HepG2 (cell line): ENCODE data around the gene GNMT. TPM values are rescaled to one million over a fixed set of nuclear protein-coding genes. Genes with fewer than 3 reads are reported as not detected.

Source experiments
- ARNTL ChIP-seq: sonication (generic); formaldehyde crosslinking; IDR thresholded peaks from 2 replicates; pipeline ENCODE4 v1.4.0; 2020; ENCODE audit warnings: mild to moderate bottlenecking, missing genetic modification reagents
- CHD4 ChIP-seq: fragments of 200-600 bp; sonication (generic); IDR thresholded peaks from 2 replicates; pipeline ENCODE4 v1.7.0; 2017; ENCODE audit warnings: mild to moderate bottlenecking, low read length, borderline replicate concordance
- DPF2 ChIP-seq: sonication (generic); formaldehyde crosslinking; IDR thresholded peaks from 2 replicates; pipeline ENCODE4 v1.4.0; 2020; ENCODE audit warnings: mild to moderate bottlenecking, low read depth, missing genetic modification reagents, borderline replicate concordance
- ETV5 ChIP-seq: IDR thresholded peaks from 2 replicates; pipeline ENCODE4 v1.6.1; 2018; ENCODE audit warnings: missing biosample characterization, missing genetic modification reagents, inconsistent platforms, borderline replicate concordance
- HHEX ChIP-seq: IDR thresholded peaks from 2 replicates; pipeline ENCODE4 v1.6.1; 2016; ENCODE audit warnings: control low read depth
- JUN ChIP-seq: sonication (generic); formaldehyde crosslinking; IDR thresholded peaks from 2 replicates; pipeline ENCODE4 v1.4.0; 2020; ENCODE audit warnings: mild to moderate bottlenecking, missing genetic modification reagents
- LBX2 ChIP-seq: sonication (generic); formaldehyde crosslinking; IDR thresholded peaks from 2 replicates; pipeline ENCODE4 v1.5.0; 2020; ENCODE audit warnings: missing genetic modification reagents, mild to moderate bottlenecking, borderline replicate concordance
- MAFK ChIP-seq, 2 experiments: IDR thresholded peaks in 1 of 2; conservative IDR thresholded peaks in 1 of 2; 2 replicates each; pipeline ENCODE4 v1.6.1; 2011; ENCODE audit warnings: improper control_type of control experiment in 2 of 2, low read length in 2 of 2
- NPAS2 ChIP-seq: sonication (generic); formaldehyde crosslinking; IDR thresholded peaks from 2 replicates; pipeline ENCODE4 v1.8.0; 2022; ENCODE audit warnings: mild to moderate bottlenecking, missing genetic modification reagents, borderline replicate concordance
- PCBP2 ChIP-seq: fragments of 200-400 bp; formaldehyde crosslinking; optimal IDR thresholded peaks from 2 replicates; pipeline ENCODE3; 2018; ENCODE audit warnings: low read length, low read depth; ENCODE audit not compliant: poor library complexity, severe bottlenecking
- PLSCR1 ChIP-seq: sonication (generic); formaldehyde crosslinking; IDR thresholded peaks from 2 replicates; pipeline ENCODE4 v1.5.0; 2020; ENCODE audit warnings: missing genetic modification reagents, mild to moderate bottlenecking, borderline replicate concordance
- POGK ChIP-seq: sonication (generic); formaldehyde crosslinking; conservative IDR thresholded peaks from 2 replicates; pipeline ENCODE4 v1.8.0; 2022; ENCODE audit warnings: mild to moderate bottlenecking, moderate library complexity, missing genetic modification reagents
- PTBP1 ChIP-seq: fragments of 200-400 bp; formaldehyde crosslinking; IDR thresholded peaks from 2 replicates; pipeline ENCODE4 v1.6.1; 2018; ENCODE audit warnings: low read length, low read depth; ENCODE audit not compliant: poor library complexity, severe bottlenecking
- SETDB1 ChIP-seq: sonication (generic); formaldehyde crosslinking; IDR thresholded peaks from 2 replicates; pipeline ENCODE4 v1.5.1; 2020; ENCODE audit warnings: missing genetic modification reagents, mild to moderate bottlenecking, borderline replicate concordance
- SNRNP70 ChIP-seq: fragments of 200-400 bp; formaldehyde crosslinking; IDR thresholded peaks from 2 replicates; pipeline ENCODE4 v1.6.1; 2017; ENCODE audit warnings: mild to moderate bottlenecking, low read depth, low read length, moderate library complexity
- ZFP37 ChIP-seq: sonication (generic); formaldehyde crosslinking; IDR thresholded peaks from 2 replicates; pipeline ENCODE4 v1.4.0; 2020; ENCODE audit warnings: missing genetic modification reagents, borderline replicate concordance
- ZNF160 ChIP-seq: sonication (generic); formaldehyde crosslinking; IDR thresholded peaks from 2 replicates; pipeline ENCODE4 v1.8.0; 2022; ENCODE audit warnings: mild to moderate bottlenecking, inconsistent platforms, missing genetic modification reagents
- ZNF639 ChIP-seq: conservative IDR thresholded peaks from 2 replicates; pipeline ENCODE4 v1.6.1; 2018; ENCODE audit warnings: missing genetic modification reagents
- ZSCAN9 ChIP-seq: IDR thresholded peaks from 2 replicates; pipeline ENCODE4 v1.6.1; 2016; ENCODE audit warnings: borderline replicate concordance
- polyA plus RNA-seq, 8 experiments: library from polyadenylated mRNA; depleted of rRNA in 3 of 8; stranded (reverse) in 7 of 8; unstranded in 1 of 8; fragments of >200 nt; fragmentation: Illumina TruSeq in 4 of 8; extraction: Trizol in 4 of 8; gene quantifications; 2 replicates each; pipeline versions ENCODE4 v1.2.1 to v1.2.3, GENCODE V29; 2011 to 2016; ENCODE audit warnings: low read depth in 4 of 8, missing spikeins in 1 of 8, mixed read lengths in 1 of 8; ENCODE audit not compliant: insufficient read depth in 1 of 8
- total RNA-seq, 5 experiments: library from RNA; depleted of rRNA; stranded (reverse); fragments of >200 nt; fragmentation: Illumina TruSeq; extraction: Trizol; gene quantifications; 2 replicates each; pipeline ENCODE4 v1.2.3, GENCODE V29; 2016; ENCODE audit warnings: low read depth in 1 of 5
- TF ChIP-seq, protein P1 (sequence below): sonication (generic); formaldehyde crosslinking; IDR thresholded peaks from 2 replicates; pipeline ENCODE4 v1.4.0; 2020; ENCODE audit warnings: missing genetic modification reagents, mild to moderate bottlenecking, borderline replicate concordance
- TF ChIP-seq, protein P2 (sequence below): IDR thresholded peaks from 2 replicates; pipeline ENCODE4 v1.6.1; 2016; ENCODE audit warnings: low read depth

The GNMT gene
- total and polyA plus RNA-seq, 2 of the 13 experiments (the other 11 are each of a cell fraction or from before 2014, with no cell fraction given) = 2.8 to 7.0 TPM

DNA sequence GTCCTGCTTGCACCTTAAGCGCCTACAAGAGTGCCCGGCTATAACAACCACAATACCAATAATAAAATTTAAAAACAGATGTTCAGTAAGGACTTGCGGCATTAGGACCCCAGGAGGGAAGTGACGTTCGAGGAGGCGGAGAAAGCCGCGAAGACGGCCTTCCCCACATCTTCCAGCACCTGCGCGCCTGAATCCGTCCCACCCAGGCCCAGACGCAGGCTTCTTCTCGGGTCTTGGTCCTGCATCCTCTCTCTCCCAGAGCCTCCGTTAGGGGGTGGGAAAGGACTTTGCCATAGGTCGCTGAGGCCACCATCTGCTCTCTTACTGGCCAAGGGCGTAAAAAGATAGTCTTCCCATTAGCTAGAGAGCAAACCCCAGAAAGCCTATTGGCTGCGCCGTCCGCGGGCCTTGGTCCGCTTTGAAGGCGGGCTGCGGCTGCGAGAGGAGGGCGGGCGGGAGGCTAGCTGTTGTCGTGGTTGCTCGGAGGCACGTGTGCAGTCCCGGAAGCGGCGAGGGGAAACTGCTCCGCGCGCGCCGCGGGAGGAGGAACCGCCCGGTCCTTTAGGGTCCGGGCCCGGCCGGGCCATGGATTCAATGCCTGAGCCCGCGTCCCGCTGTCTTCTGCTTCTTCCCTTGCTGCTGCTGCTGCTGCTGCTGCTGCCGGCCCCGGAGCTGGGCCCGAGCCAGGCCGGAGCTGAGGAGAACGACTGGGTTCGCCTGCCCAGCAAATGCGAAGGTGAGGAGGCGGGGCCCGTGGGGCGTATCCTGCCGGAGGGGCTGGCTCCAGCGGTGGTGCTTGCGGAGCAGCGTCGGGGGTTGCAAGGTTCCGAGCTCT, 31.4 kb upstream of the GNMT start, which contains the start of gene CNPY3 (continued):
- peak; percentile 90; the same call in 1 of the 2 replicates for TF ChIP-seq PLSCR1 (CRISPR knock-in tag)
- TF ChIP-seq JUN (CRISPR knock-in tag) = peak; percentile 86; the same call in 1 of the 2 replicates
- no peak for TF ChIP-seq PCBP2
- no peak for TF ChIP-seq HHEX (CRISPR knock-in tag)
- TF ChIP-seq ZFP37 (CRISPR knock-in tag) = peak; percentile 89
- TF ChIP-seq ZNF160 = peak; percentile 91; the same call in 1 of the 2 replicates
- TF ChIP-seq NPAS2 (CRISPR knock-in tag) = peak; percentile 85; the same call in 1 of the 2 replicates
- no peak; the same call in 1 of the 2 replicates for TF ChIP-seq DPF2 (CRISPR knock-in tag)
- TF ChIP-seq, protein P1, sequence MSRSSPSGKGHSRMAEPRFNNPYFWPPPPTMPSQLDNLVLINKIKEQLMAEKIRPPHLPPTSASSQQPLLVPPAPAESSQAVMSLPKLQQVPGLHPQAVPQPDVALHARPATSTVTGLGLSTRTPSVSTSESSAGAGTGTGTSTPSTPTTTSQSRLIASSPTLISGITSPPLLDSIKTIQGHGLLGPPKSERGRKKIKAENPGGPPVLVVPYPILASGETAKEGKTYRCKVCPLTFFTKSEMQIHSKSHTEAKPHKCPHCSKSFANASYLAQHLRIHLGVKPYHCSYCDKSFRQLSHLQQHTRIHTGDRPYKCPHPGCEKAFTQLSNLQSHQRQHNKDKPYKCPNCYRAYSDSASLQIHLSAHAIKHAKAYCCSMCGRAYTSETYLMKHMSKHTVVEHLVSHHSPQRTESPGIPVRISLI (CRISPR knock-in tag) = no peak; the same call in 1 of the 2 replicates
- TF ChIP-seq CHD4 = no peak
- peak; percentile 98 for TF ChIP-seq ARNTL (CRISPR knock-in tag)
- TF ChIP-seq SNRNP70 = no peak
- TF ChIP-seq, protein P2, sequence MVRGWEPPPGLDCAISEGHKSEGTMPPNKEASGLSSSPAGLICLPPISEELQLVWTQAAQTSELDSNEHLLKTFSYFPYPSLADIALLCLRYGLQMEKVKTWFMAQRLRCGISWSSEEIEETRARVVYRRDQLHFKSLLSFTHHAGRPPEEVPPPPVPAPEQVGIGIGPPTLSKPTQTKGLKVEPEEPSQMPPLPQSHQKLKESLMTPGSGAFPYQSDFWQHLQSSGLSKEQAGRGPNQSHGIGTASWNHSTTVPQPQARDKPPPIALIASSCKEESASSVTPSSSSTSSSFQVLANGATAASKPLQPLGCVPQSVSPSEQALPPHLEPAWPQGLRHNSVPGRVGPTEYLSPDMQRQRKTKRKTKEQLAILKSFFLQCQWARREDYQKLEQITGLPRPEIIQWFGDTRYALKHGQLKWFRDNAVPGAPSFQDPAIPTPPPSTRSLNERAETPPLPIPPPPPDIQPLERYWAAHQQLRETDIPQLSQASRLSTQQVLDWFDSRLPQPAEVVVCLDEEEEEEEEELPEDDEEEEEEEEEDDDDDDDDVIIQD = peak; percentile 63; the same call in 1 of the 2 replicates
- peak; percentile 95 for TF ChIP-seq ETV5 (CRISPR knock-in tag)
- TF ChIP-seq PTBP1 = peak; percentile 93
- TF ChIP-seq MAFK (conservative IDR thresholded peaks at IDR 0.05 in 1 of 2, IDR thresholded peaks at IDR 0.05 in 1 of 2; ENCODE audit: low read length in 2 of 2) = no peak
- TF ChIP-seq POGK (CRISPR knock-in tag) = peak; percentile 99
- TF ChIP-seq LBX2 (CRISPR knock-in tag) = peak; percentile 85; the same call in 1 of the 2 replicates
- TF ChIP-seq ZSCAN9 (CRISPR knock-in tag) = peak; percentile 98
- 0 out of 2 replicates have a peak, but pooled peaks have one; percentile 64 for TF ChIP-seq SETDB1 (CRISPR knock-in tag)
- peak; percentile 89 for TF ChIP-seq ZNF639 (CRISPR knock-in tag)
